WTC11 (cell line): ENCODE results near the gene GPR83.

ENCODE experiments used
- CTCF ChIP-seq: fragments of 200-600 bp; IDR thresholded peaks from 2 replicates; pipeline ENCODE4 v1.8.0; 2022; ENCODE audit warnings: antibody characterized with exemption
- E2F1 ChIP-seq: sonication (generic); formaldehyde crosslinking; IDR thresholded peaks from 2 replicates; pipeline ENCODE4 v1.8.0; 2022; ENCODE audit warnings: mild to moderate bottlenecking, missing genetic modification reagents
- ELF4 ChIP-seq: sonication (generic); formaldehyde crosslinking; IDR thresholded peaks from 2 replicates; pipeline ENCODE4 v1.8.1; 2022; ENCODE audit warnings: low read depth, mild to moderate bottlenecking, moderate library complexity, missing genetic modification reagents
- FOXJ3 ChIP-seq: sonication (generic); formaldehyde crosslinking; IDR thresholded peaks from 2 replicates; pipeline ENCODE4 v1.9.0; 2021; ENCODE audit warnings: missing genetic modification reagents, mild to moderate bottlenecking, borderline replicate concordance
- JUN ChIP-seq: sonication (generic); formaldehyde crosslinking; IDR thresholded peaks from 2 replicates; pipeline ENCODE4 v1.8.0; 2023; ENCODE audit warnings: mild to moderate bottlenecking, missing genetic modification reagents
- MYBL2 ChIP-seq: sonication (generic); formaldehyde crosslinking; IDR thresholded peaks from 2 replicates; pipeline ENCODE4 v1.8.1; 2023; ENCODE audit warnings: mild to moderate bottlenecking, moderate library complexity, missing genetic modification reagents
- STAT6 ChIP-seq: sonication (generic); formaldehyde crosslinking; conservative IDR thresholded peaks from 2 replicates; pipeline ENCODE4 v1.8.1; 2023; ENCODE audit warnings: mild to moderate bottlenecking, low read depth, missing genetic modification reagents, moderate library complexity
- ZBTB21 ChIP-seq: sonication (generic); formaldehyde crosslinking; IDR thresholded peaks from 2 replicates; pipeline ENCODE4 v1.8.1; 2023; ENCODE audit warnings: mild to moderate bottlenecking, missing genetic modification reagents, borderline replicate concordance
- ZBTB43 ChIP-seq: sonication (generic); formaldehyde crosslinking; IDR thresholded peaks from 2 replicates; pipeline ENCODE4 v1.8.1; 2023; ENCODE audit warnings: mild to moderate bottlenecking, missing genetic modification reagents
- TF ChIP-seq, protein P1 (sequence below): sonication (generic); formaldehyde crosslinking; IDR thresholded peaks from 2 replicates; pipeline ENCODE4 v1.8.1; 2023; ENCODE audit warnings: mild to moderate bottlenecking, missing genetic modification reagents, moderate library complexity
- TF ChIP-seq, protein P2 (sequence below): fragments of 250-450 bp; sonication (Bioruptor Pico); IDR thresholded peaks from 2 replicates; pipeline ENCODE4 v1.9.0; 2021; ENCODE audit warnings: mild to moderate bottlenecking
- TF ChIP-seq, protein P3 (sequence below): sonication (generic); formaldehyde crosslinking; IDR thresholded peaks from 2 replicates; pipeline ENCODE4 v1.8.1; 2023; ENCODE audit warnings: mild to moderate bottlenecking, missing genetic modification reagents, moderate library complexity

- TF ChIP-seq JUN (no peak), CTCF (no peak), FOXJ3 (CRISPR knock-in tag) (no peak), ELF4 (no peak), STAT6 (CRISPR knock-in tag) (no peak), MYBL2 (CRISPR knock-in tag) (no peak), ZBTB43 (CRISPR knock-in tag) (no peak), E2F1 (CRISPR knock-in tag) (no peak), ZBTB21 (CRISPR knock-in tag) (no peak)
- TF ChIP-seq, protein P1, sequence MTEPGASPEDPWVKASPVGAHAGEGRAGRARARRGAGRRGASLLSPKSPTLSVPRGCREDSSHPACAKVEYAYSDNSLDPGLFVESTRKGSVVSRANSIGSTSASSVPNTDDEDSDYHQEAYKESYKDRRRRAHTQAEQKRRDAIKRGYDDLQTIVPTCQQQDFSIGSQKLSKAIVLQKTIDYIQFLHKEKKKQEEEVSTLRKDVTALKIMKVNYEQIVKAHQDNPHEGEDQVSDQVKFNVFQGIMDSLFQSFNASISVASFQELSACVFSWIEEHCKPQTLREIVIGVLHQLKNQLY (CRISPR knock-in tag) = no peak
- TF ChIP-seq, protein P2, sequence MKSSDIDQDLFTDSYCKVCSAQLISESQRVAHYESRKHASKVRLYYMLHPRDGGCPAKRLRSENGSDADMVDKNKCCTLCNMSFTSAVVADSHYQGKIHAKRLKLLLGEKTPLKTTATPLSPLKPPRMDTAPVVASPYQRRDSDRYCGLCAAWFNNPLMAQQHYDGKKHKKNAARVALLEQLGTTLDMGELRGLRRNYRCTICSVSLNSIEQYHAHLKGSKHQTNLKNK (CRISPR knock-in tag) = no peak
- TF ChIP-seq, protein P3, sequence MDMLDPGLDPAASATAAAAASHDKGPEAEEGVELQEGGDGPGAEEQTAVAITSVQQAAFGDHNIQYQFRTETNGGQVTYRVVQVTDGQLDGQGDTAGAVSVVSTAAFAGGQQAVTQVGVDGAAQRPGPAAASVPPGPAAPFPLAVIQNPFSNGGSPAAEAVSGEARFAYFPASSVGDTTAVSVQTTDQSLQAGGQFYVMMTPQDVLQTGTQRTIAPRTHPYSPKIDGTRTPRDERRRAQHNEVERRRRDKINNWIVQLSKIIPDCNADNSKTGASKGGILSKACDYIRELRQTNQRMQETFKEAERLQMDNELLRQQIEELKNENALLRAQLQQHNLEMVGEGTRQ (CRISPR knock-in tag) = no peak
Observed at GRCh38 chr11:94424011-94424410, 22.8 kb upstream of the GPR83 start.
